CD4-positive, alpha-beta T cell (primary cell): ENCODE data around the gene UNC5B. TPM values are rescaled to one million over a fixed set of nuclear protein-coding genes. Genes with fewer than 3 reads are reported as not detected.

Experiments
- ATAC-seq: fragments of 200-7000 bp; cut with Tn5 transposase; one replicate; pipeline ENCODE4 v1.10.0; 2022; ENCODE audit warnings: mild to moderate bottlenecking; ENCODE audit not compliant: poor library complexity
- CTCF ChIA-PET: fragments of 350-600 bp; sonication (Branson Sonifier 250); formaldehyde crosslinking; loops from one replicate; lab custom pipeline; 2021; ENCODE audit warnings: antibody characterized with exemption, inconsistent platforms; lab: Charles Lee
- POLR2A ChIA-PET: fragments of 350-600 bp; sonication (Branson Sonifier 250); formaldehyde crosslinking; loops from one replicate; lab custom pipeline; 2021; ENCODE audit warnings: antibody characterized with exemption, inconsistent platforms; lab: Charles Lee
- DNase-seq, 14 experiments: peaks; one replicate each; pipeline ENCODE4 v3.0.0-alpha.2; 2013 to 2020; ENCODE audit warnings: mixed read lengths in 2 of 14
- H3K27ac ChIP-seq, 2 donors: one replicate each; pipeline versions ENCODE4 v1.5.1 to v1.7.0; 2013; ENCODE audit warnings: low read length in 2 of 2, low read depth in 1 of 2, mild to moderate bottlenecking in 1 of 2
- H3K27me3 ChIP-seq, 2 experiments: 1 replicate in 1 of 2; 2 replicates in 1 of 2; pipeline versions ENCODE4 v1.6.1 to v1.7.0; 2013; ENCODE audit warnings: low read length in 2 of 2, control low read depth in 1 of 2, mild to moderate bottlenecking in 1 of 2, moderate library complexity in 1 of 2; ENCODE audit not compliant: insufficient read depth in 2 of 2, control insufficient read depth in 1 of 2
- H3K36me3 ChIP-seq: one replicate; pipeline ENCODE4 v1.6.1; 2013; ENCODE audit warnings: low read length, control low read depth; ENCODE audit not compliant: insufficient read depth
- H3K4me1 ChIP-seq: one replicate; pipeline ENCODE4 v1.6.1; 2013; ENCODE audit warnings: low read length, control low read depth; ENCODE audit not compliant: insufficient read depth
- H3K4me3 ChIP-seq: one replicate; pipeline ENCODE4 v1.5.1; 2013; ENCODE audit warnings: mild to moderate bottlenecking, low read length, moderate library complexity
- H3K9me3 ChIP-seq, 2 experiments: 1 replicate in 1 of 2; 2 replicates in 1 of 2; pipeline versions ENCODE4 v1.6.1 to v1.7.0; 2013; ENCODE audit warnings: low read length in 2 of 2, mild to moderate bottlenecking in 2 of 2, control low read depth in 1 of 2, moderate library complexity in 1 of 2; ENCODE audit not compliant: control insufficient read depth in 1 of 2, insufficient read depth in 1 of 2
- H3K27ac Mint-ChIP-seq: one replicate; pipeline ENCODE4 v1.8.0; 2020; ENCODE audit warnings: mixed read lengths
- H3K27me3 Mint-ChIP-seq: one replicate; pipeline ENCODE4 v1.8.0; 2021; ENCODE audit warnings: mixed read lengths
- H3K36me3 Mint-ChIP-seq: one replicate; pipeline ENCODE4 v1.8.0; 2021; ENCODE audit warnings: low read depth, mixed read lengths
- H3K4me1 Mint-ChIP-seq: one replicate; pipeline ENCODE4 v1.8.0; 2021; ENCODE audit warnings: low read depth, mixed read lengths
- H3K4me3 Mint-ChIP-seq: one replicate; pipeline ENCODE4 v1.8.0; 2020; ENCODE audit warnings: mild to moderate bottlenecking, mixed read lengths
- H3K9me3 Mint-ChIP-seq: one replicate; pipeline ENCODE4 v1.8.0; 2020; ENCODE audit warnings: mixed read lengths
- intact Hi-C, 2 experiments: fragments of 100-400 bp; cut with DNase I in 1 of 2; cut with micrococcal nuclease in 1 of 2; formaldehyde crosslinking; loops; one replicate each; pipeline versions ENCODE4 v1.15.1 to v1.9.0; 2023 to 2025; cut with DNase I, micrococcal nuclease
- total RNA-seq, 174 experiments: library from RNA in 2 of 174; stranded (reverse) in 2 of 174; gene quantifications; one replicate each; pipeline ENCODE4 v1.2.3 and lab custom pipeline; 2021 to 2026
- TF ChIP-seq, protein P1 (sequence below): fragments of 200-600 bp; IDR thresholded peaks from one replicate; pipeline ENCODE4 v1.8.0; 2022; ENCODE audit warnings: antibody characterized with exemption, mild to moderate bottlenecking

The UNC5B gene
- total RNA-seq, 2 experiments from 2014 or later, result 0.03 TPM; not detected in 1

DNA sequence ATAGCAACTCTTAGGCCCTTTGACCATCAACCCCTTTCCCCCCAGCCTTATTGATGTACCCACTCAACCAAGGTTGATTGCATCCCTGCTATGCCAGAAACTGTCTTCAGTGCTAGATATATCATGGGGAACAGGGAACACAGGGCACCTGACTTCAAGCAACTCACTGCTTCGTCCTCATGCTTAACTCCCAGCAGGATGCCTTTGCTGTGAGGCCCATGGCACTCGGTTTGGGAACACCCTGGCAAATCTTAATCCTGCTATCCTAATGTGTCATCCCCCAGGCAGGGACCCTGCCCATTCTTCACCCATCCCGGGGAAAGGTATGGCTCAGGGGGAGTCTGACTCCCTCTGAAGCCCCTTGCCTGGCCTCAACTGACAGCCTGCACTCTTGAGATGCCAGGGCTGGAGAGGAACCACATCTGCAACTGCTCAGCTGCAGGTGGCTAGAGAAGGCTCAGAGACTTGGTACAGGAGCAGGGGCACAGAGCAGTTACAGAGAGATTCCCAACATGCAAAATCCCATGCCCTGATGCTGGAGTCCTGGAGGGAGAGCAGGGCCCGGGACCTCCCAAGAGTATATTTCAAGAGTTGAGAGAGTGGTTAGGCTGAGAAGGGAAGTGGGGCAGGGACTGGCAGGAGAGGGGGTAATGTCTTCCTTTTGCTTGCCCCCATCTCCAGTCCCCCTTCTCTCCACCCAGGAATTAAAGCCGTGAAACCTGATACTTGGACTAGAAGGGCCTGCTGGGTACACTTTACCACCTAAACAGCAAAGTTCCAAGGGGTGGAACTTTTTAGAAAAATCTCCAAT is 2.4 kb upstream of the UNC5B start:
- ATAC-seq, result no peak
- H3K27me3 ChIP-seq, result peaks cover 54 to 58% of the 10 kb centered on the region in 2 experiments

DNA sequence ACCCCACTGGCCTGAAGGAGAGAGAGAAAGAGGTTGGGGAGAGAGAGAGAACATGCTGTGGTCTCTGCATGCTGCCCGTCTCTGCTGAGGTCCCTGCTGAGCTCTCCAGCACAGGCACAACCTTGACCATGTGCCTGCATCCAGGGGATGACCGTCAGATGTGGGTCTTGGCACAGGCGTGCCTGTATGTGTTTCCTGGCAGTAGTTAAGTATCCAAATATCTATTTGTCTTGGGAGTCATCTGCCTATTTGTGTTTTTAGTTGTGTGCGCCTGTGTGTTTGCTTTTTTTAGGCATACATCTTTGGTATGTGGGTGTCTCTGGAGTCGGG is 1.9 kb upstream of the UNC5B start:
- Mint-ChIP-seq H3K27me3 (peaks cover 80% of the 10 kb centered on the region), H3K4me3 (peak overlapping the region; percentile 2), H3K4me1 (peaks cover 4% of the 10 kb centered on the region), H3K9me3 (no peaks in the 10 kb centered on the region), H3K27ac (no peak overlapping the region), H3K36me3 (no peaks in the 10 kb centered on the region)
- Histone ChIP-seq H3K27ac (no peak overlapping the region), H3K36me3 (no peaks in the 10 kb centered on the region), H3K9me3 (peaks cover 0 to 12% of the 10 kb centered on the region in 2 experiments), H3K27me3 (peaks cover 55 to 64% of the 10 kb centered on the region in 2 experiments), H3K4me1 (peaks cover 18% of the 10 kb centered on the region), H3K4me3 (no peak overlapping the region)
- CTCF ChIA-PET, result no interaction called here
- TF ChIP-seq, protein P1, sequence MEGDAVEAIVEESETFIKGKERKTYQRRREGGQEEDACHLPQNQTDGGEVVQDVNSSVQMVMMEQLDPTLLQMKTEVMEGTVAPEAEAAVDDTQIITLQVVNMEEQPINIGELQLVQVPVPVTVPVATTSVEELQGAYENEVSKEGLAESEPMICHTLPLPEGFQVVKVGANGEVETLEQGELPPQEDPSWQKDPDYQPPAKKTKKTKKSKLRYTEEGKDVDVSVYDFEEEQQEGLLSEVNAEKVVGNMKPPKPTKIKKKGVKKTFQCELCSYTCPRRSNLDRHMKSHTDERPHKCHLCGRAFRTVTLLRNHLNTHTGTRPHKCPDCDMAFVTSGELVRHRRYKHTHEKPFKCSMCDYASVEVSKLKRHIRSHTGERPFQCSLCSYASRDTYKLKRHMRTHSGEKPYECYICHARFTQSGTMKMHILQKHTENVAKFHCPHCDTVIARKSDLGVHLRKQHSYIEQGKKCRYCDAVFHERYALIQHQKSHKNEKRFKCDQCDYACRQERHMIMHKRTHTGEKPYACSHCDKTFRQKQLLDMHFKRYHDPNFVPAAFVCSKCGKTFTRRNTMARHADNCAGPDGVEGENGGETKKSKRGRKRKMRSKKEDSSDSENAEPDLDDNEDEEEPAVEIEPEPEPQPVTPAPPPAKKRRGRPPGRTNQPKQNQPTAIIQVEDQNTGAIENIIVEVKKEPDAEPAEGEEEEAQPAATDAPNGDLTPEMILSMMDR, result no peak
- POLR2A ChIA-PET, result no interaction called here
- ATAC-seq, result no peak
- no peak for DNase-seq
- intact Hi-C loops, result no loop called here

More for the DNA sequence above, 2.4 kb upstream of the UNC5B start:
- H3K4me3 ChIP-seq, result no peak overlapping the region
- Mint-ChIP-seq H3K9me3 (no peaks in the 10 kb centered on the region), H3K4me3 (no peak overlapping the region), H3K27me3 (peaks cover 79% of the 10 kb centered on the region), H3K36me3 (no peaks in the 10 kb centered on the region), H3K27ac (no peak overlapping the region), H3K4me1 (peaks cover 4% of the 10 kb centered on the region)
- H3K9me3 ChIP-seq, result peaks cover 0 to 12% of the 10 kb centered on the region in 2 experiments
- H3K4me1 ChIP-seq, result peaks cover 18% of the 10 kb centered on the region
- H3K36me3 ChIP-seq, result no peaks in the 10 kb centered on the region
- TF ChIP-seq, protein P1, result no peak
- CTCF ChIA-PET, result no interaction called here
- DNase-seq, result no peak
- H3K27ac ChIP-seq, result no peak overlapping the region
- POLR2A ChIA-PET, result no interaction called here
- intact Hi-C loops, result loop anchor here in 1 of 2 experiments (2.0 kb wide), 1 partner anchor 659 kb away; no protein-coding TSS in a partner anchor

DNA sequence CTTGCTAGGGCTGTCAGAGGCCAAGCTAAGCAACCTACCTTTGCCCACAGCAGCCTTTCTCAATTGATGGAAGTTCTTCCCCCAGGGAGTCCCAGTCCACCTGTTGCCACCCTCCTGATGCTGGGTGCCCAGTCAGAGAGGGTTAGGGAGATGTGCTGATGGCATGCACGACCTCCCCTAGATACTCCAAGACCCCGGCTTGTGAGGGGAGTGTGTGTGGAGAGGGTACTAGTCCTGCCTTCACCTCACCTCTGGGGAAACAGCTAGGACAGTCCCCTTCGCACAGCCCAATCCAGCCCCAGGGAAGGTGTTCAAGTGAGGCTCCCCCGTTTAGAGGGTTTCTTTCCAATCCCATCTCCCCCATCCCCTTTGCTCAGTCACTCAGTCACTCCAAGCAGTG is 1.3 kb upstream of the UNC5B start:
- peaks cover 80% of the 10 kb centered on the region for H3K27me3 Mint-ChIP-seq
- H3K27me3 ChIP-seq, result peaks cover 60 to 67% of the 10 kb centered on the region in 2 experiments

More for the DNA sequence above, 1.3 kb upstream of the UNC5B start:
- Mint-ChIP-seq H3K4me3 (no peak overlapping the region), H3K9me3 (no peaks in the 10 kb centered on the region), H3K36me3 (no peaks in the 10 kb centered on the region), H3K4me1 (peaks cover 8% of the 10 kb centered on the region), H3K27ac (no peak overlapping the region)
- H3K4me1 ChIP-seq, result peaks cover 18% of the 10 kb centered on the region
- no peak overlapping the region for H3K27ac ChIP-seq
- TF ChIP-seq, protein P1, result no peak
- ChIA-PET POLR2A (no interaction called here), CTCF (no interaction called here)
- H3K9me3 ChIP-seq, result peaks cover 0 to 12% of the 10 kb centered on the region in 2 experiments
- intact Hi-C loops, result no loop called here
- no peaks in the 10 kb centered on the region for H3K36me3 ChIP-seq
- no peak overlapping the region for H3K4me3 ChIP-seq
- ATAC-seq, result no peak
- no peak for DNase-seq
